Measurements from ENCODE around the gene UBAC1.
"Not testable (repeated sequence)": the region's sequence is repeated elsewhere in the genome, so short reads cannot be mapped to it uniquely, and the experiment has no call there.

The UBAC1 gene

GRCh38 chr9:135976531-135976930 lies 15.4 kb upstream of the UBAC1 start:
- no peak for DNase-seq

GRCh38 chr9:135975834-135976233 lies 14.7 kb upstream of the UBAC1 start:
- DNase-seq, result no peak

GRCh38 chr9:135974220-135974573 lies 13.0 kb upstream of the UBAC1 start:
- DNase-seq, result no peak

DNA sequence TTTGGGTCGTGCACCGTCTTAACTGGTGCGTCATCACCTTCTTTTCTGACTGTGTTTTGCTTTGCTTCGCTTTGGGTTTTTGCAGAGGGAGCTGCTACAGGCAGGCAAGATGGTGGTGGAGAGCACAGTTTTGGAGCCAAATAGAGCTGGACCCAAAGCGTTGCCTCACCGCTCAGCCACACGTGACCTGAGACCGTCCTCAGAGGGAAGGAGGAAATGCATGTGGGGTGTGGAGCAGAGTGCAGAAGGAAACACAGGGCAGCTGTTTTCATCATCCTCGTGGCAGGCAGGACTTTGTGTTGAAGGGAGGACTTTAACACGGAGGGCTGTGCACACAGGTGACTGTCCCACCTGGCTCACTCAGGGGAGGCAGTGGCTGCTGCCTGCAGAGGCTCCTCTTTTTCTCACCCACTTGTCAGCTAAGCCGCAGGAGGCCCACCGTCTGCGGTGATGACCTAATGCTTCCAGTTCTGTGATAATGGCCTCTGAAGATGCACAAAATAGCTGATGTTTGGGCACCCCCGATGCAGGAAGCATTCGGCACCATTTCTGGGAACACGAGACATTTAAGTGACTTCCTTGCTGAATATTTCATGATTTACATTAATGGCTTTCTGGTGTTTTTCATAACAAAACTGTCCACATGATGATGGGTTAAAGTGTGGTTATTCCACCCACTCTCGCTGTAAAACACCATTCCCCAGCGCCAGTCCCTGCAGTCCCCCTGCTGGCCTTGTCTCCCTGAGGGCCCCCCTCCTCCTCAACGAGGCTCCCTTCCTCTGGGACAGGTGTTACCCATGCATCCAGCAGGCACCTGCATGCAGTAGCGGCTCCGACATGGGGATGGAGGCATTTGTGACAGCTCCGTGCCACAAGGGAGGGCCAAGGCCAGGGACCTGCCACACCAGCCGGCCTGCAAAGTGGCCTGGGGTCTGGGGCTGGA lies 12.4 kb upstream of the UBAC1 start:
- no peak for DNase-seq

DNA sequence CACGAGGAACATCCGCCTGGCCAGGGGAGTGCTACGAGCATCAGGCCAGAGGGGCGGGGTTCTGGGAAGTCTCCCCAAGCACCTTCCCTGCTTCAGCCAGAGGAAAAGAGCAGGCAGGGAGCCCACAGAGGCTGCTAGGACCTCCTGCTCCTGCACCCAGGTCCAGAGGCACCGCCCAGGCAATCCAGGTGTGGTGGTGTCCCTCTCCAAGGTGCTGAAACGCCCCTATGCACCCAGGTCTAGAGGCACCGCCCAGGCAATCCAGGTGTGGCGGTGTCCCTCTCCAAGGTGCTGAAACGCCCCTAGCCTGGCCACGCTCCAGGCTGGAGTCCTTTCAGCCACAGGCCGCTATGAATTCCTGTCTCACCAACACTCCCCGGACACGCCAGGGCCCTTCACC lies 10.7 kb upstream of the UBAC1 start:
- DNase-seq, result no peak

DNA sequence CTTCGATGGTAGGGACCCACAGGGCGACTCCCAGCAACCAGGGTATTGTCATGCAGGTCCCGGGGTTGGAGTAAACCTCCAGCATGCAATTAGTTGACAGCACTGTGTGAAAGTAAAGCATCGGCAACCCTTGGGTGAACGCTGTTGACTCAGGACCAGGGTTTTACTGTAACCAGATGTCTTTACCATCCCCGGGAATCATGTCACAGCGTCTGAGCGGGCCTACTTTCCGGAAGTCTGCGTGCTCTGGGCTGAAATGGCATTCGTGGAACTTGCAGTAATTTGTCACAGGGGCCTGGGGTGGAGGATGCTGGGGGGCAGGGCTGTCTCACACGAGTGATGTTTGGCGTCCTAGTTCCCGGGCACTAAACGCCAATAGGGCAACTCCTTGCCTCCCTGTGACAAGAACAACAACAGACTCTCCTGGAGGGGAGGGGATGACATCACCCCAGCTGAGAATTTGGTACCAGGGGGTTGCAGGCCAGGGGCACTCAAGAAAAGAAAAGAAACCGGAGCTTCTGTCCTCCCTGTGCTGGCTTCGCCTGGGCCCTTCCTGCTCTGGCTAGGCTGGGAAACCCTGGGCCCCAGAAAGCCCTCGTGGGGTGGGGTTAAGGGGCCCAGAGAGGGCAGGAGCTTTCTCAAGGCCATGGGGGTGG lies 10.1 kb upstream of the UBAC1 start:
- DNase-seq, result no peak

GRCh38 chr9:135970128-135970815 lies 9.1 kb upstream of the UBAC1 start:
- DNase-seq, result no peak

- DNase-seq, result no peak
Measured at GRCh38 chr9:135969064-135969683, 8.0 kb upstream of the UBAC1 start.

GRCh38 chr9:135968601-135969000 lies 7.4 kb upstream of the UBAC1 start:
- DNase-seq, result no peak

DNA sequence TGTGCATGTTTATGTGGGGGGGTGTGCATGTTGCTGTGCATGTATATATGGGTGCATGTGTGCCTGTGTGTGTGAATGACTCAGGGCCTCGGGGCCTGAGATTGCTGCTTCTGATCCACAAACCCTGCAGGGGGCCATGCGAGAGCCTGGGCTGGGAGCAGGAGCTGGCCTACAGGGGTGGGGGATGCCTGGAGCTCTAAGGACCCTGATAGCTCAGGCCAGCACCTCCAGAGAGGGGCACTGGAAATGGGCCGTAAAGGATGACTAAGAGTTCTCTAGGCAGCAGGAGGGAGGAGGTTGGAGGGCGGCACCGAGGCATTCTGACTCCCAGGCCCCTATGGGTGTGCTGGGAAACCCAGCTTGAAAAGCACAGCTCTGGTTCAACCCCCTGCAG lies 6.9 kb upstream of the UBAC1 start:
- no peak for DNase-seq

GRCh38 chr9:135966916-135967260 lies 5.7 kb upstream of the UBAC1 start:
- not testable (repeated sequence) for DNase-seq

GRCh38 chr9:135965124-135965756 lies 4.1 kb upstream of the UBAC1 start:
- no peak for DNase-seq

- no peak for DNase-seq
Measured at GRCh38 chr9:135963938-135964337, 2.8 kb upstream of the UBAC1 start.

- no peak for DNase-seq
Measured at GRCh38 chr9:135963338-135963737, 2.2 kb upstream of the UBAC1 start.

DNA sequence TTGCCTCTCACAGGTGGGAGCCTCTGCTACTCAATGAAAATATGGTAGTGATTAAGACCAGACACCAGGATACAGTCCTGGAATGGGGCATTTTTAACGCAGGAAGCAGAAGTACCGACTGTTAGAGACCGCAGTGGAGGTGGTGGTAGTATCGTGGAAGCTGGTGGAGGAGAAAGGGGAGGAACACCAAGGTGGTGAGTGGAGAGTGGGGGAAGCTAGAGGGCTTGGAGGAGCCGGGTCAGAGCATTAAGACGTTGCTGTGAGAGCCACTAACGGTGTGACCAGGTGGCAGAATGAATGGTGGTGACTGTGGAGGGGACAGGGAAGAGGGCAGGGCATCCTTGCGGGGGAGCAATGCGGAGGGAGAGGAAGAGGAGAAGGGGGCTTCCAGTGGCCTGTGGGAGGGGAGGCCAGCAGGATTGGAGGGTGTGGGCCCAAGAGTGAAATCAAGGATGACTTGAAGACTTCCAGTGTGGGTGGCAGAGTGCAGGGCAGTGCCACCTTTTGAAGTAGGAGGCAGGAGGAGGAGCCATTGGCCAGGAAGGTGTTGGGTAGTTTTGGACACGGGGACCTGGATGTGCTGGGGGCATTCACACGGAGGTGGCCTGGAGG lies 1.6 kb upstream of the UBAC1 start:
- no peak for DNase-seq

DNA sequence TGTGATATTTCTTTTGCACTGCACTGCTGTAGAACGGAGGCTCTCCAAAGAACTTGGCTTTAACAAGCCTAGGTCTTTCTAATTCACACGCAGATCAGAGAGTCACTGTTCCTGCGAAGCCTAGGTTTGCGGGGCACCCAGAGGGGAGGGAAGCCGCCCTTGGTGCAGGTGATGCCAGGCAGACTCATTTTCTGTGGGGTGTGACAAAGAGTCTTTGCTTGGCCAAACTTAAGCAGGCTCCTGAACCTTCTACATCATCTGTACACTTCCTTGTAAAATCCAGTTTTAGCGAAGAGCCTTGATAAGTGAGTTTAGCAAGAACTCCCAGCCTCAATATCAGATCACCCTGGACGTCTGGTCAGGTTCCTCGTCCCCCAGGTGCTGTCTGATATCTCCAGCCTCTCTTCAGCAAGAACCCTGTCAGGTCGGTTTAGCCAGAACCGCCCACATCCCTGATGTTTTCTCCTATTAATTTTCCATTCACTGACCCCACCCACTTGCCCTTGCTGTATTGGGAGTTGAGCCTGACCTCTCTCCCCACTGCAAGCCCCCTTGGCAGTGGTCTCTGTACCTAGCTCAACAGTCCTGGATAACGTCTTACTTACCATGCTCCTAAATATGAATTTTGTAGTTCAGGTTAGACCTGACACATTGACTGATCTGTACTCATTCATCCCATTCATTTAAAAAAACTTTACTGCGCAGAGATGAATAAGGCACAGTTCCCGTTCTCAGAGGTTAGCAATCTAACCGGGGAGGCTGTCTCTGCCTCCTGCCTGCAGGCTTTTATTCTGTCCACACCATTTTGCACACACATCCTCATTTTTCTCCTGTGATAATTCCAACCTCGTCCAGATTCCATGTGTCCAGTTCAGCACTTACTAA lies 880 bp upstream of the UBAC1 start:
- no peak for DNase-seq

DNA sequence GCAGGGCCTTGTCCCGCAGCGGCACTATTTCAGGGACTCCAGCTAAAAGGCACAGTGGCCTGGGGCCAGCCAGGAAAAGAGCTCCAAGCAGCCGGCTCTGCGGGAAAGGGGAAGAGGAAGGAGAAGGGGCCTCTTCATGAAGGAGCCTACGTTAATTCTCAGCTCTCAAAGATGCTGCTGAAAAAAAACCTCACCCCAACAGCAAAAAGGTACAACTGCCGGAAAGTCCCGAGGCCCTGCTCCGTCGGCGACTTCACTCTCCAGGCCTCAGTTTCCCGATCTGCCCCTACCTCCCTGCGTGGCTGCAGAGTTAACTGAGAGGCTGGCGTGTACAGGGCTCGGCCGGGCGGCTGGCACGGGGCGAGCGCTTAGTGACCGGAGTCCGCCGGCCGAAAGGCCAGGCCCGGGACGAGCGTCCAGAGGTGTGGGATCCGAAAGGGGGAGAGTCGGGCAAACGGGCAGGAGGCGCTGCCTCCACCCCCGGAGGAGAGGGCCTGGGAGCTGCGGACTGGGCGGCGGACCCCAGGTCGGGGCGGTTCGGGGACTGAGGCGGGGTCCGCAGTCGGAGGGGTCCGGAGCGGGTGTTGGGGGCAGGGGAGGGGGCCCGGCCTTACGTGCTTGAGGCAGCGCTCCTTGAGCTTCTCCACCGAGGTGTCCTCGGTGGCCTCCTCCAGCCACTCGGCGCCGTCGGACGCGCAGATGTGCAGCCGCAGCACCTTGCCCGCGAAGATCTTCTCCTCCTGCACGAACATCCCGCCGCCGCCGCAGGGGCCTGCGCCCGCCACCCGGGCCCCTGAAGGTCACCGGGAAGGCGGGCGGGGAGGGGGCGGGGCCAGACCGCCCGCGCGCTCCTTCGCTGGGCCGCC lies 529 bp downstream of the UBAC1 start:
- no peak for DNase-seq

DNA sequence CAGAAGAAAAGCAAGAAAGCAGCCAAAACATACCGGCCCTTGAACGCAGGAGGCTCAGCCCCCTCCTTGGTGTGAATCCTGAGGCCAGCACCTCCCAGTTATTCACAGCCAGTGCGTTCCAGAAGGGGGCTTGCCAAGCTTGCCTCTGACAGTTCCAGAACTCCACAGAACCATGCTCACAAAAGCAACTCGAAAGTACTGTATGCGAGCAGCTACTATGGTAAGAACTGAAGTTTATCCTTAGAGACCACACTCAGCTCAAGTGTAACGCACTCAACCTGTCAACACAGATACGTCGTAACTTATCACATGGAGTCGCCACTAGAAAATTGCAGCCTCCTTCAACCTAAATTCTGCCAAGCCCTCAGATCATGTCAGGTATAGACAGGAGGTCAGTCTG lies 1.4 kb downstream of the UBAC1 start:
- no peak for DNase-seq

DNA sequence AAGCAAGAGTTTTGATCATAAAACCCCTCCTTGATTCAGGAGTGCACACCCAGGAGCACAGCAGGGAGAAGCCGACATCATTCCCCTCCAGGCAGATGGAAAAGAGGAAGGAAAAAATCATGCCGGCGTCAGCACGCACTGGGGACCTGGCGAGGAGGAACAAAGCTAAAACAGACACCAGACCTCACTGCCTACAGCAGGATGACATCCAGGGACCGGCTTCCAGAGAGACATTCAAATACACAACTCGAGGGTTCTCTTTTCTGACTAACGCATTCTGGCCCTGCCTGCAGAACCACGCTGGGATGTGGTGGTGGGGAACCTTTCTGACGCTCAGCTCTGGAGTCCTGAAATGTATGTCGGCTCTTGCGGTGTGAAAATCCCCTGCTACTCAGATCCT lies 2.7 kb downstream of the UBAC1 start:
- DNase-seq, result no peak

DNA sequence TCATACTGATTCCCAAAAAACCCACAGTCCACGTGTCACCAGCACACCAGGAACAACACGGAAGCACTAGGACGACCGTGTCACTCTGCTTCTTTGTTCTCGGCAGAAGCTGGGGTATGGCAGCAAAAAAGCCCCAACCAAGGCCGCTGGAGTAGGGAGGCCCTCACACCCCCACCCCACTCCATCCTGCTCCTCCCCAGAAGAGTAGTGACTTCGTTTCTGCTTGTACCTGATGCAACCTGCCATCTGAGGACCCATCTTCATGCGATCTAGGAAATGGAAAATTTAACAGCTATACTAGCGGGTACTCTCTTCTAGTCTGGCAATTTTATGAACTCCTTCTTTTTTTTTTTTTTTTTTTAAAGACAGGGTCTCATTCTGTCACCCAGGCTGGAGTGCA lies 3.7 kb downstream of the UBAC1 start:
- DNase-seq, result no peak

- no peak for DNase-seq
Measured at GRCh38 chr9:135956802-135957174, 4.4 kb downstream of the UBAC1 start.

All from NCI-H2171 treated with DMSO at 0.1 percent for 48 hours (cell line).